HG03460 (cell line): ENCODE data around the gene PCSK6.

ENCODE experiments used
- ATAC-seq: cut with Tn5 transposase; IDR thresholded peaks from one replicate; pipeline ENCODE4 v1.9.1; 2021; ENCODE audit not compliant: unreplicated experiment

PCSK6 gene

DNA sequence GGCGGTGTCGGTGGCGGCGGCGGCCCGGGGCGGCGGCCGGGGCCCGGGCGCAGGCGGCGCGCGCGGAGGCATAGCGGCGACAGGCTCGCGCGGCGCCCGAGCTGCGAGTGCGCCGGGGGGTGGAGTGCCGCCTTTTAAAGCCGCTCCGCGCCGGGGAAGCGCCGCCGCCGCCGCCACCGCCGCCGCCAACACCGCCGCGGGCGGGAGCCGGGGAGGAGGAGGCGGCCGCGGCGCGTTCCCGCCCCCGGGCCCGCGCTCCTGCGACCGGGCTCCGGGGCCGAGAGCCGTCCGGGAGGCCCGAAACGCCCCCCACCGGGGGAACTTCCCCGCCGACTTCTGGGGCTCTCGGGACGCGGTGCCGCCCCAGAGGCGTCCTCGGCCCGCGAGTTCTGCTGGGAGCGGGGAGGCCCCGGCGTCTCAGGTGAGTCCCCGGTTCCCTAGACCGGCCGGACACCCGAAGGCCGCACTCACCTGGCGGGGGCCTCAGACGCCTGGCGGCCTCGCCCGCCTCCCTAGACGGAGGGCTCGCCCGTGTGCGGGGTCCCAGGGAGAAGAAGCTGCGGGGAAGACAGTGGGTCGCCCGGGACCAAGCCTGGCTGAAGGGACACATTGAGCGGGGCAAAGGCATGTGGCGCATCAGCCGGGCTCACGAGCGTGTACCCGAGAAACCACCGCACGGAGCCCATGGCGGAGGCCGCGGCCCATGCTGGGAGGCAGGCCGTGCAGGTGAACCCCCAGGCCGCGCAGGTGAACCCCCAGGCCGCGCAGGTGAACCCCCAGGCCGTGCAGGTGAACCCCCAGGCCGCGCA lies at the start of gene PCSK6:
Gene PCSK6 (minus strand): TSS at position 109 of the 809 bp plus-strand sequence. CDS start 37 bp downstream, at position 72.
- no peak for ATAC-seq

DNA sequence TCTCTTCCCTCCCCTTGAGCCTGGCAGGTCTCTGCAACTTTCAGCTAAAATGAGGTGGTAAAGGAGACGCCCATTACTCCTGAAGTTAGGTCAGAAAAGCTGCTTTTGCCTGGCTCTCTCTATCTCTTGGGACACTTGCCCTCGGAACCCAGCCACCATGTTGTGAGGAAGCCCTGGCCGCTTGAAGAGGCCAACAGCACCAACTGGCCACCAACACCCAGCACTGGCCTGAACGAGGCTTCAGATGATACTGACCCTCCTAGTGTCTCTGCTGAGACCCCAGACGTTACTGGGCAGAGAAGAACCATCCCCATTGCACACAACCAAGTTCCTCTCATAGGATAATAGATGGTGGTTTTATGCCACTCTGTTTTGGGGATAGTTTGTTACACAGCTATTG lies 49.5 kb upstream of the PCSK6 start:
- no peak for ATAC-seq

DNA sequence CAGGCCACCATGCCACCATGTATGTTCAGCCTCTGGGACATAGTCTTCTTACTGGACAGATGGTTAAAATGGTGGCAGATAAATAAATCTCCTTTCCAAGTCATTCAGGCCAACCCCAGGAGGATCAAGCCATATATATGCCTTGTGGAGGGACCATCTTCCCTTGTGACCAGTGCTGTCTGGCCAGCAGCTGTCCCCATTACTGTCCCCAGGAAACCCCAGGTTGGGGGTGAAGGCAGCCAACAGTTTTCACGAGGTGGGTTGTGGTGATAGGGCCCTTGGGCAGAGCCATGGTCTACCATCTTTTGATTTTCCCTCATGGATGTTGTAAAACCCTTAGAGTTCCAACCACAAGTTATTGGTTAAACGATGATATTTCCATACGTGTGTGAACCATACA lies 48.7 kb upstream of the PCSK6 start:
- no peak for ATAC-seq

DNA sequence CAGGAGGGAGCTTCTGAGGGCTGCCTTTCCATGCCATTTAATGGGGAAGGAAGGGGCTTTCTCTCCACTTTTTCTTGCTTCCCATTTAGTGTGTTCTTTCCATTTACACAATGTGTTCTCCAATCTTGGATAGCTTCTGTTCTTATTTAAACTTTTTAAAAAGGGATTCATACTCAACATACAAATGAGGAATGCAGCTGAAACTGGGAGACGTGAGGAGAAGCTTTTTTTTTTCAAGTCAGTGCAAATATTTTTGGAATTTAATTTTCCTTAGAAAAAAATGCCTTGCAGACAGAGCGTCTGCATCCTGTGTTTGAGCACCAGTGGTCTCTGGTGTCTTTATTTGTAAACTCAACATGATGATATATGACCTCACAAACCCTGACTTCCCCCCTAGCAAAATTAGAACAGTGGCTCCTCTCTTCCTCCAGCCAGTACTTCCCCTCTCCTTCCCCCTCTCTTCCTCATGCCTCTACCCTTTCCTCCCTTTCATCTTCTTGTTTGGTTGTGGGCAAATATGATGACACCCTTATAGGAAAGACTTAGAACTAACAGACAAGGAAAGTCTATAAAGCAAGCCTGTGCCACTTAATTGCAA lies 48.1 kb upstream of the PCSK6 start:
- no peak for ATAC-seq

DNA sequence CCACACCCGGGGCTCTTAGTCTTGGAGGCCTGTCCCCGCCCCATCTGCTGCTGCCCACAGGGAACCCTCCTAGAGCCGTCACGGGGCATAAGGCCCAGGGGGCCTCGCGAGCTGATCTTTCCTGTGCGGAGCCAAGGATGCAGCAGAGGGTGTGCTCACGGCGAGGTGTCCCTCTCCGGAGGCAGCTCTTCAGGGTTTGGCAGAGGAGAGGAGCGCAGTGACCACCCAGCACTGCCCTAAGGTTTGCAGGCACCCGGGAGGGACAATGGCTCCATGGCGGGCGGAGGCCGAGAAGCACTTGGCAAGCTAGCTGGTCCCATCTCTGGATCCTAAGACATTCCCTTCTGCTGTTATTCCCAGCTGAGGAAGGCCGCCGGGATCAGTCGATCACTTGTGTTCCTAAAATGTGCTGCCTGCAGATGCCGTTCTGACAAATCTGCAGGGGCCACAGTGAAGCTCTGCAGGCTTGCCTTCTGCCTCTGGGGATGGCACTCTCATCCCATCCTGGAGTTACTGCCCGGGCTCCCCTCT lies 47.4 kb upstream of the PCSK6 start:
- ATAC-seq, result no peak

DNA sequence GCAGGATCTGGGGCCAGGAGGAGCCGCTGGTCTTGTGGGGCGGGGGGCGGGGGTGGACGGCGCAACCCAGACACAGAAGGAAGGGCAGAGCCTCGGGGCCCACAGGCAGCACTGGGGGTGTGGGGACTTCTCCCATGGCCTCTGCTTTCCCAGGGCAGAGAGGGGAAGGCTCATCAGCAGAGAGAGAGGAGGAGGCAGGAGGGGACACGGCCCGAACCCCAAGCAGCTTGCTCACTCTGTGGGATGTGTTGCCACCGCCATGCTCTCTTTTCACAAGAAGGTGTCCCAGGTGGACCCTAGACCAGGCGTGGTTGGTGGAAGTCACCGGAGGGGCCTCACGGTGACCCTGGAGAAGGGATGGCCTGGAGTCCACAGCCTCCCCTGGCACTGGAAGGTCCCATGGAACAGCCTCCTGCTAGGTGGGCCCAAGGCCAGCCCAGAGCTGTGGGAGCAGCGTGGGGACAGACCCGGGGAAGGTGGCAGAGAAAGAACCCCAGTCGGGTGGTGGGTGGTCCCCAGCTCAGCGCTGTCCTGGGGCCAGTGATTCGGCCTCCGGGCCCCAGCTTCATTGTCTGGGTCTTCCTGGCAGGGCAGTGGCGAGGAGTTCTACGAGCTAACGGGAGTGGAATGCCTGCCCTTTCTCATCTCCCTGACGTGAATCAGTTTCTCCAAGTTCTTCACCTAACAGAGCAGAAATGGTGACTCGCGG lies 46.8 kb upstream of the PCSK6 start:
- ATAC-seq, result no peak

DNA sequence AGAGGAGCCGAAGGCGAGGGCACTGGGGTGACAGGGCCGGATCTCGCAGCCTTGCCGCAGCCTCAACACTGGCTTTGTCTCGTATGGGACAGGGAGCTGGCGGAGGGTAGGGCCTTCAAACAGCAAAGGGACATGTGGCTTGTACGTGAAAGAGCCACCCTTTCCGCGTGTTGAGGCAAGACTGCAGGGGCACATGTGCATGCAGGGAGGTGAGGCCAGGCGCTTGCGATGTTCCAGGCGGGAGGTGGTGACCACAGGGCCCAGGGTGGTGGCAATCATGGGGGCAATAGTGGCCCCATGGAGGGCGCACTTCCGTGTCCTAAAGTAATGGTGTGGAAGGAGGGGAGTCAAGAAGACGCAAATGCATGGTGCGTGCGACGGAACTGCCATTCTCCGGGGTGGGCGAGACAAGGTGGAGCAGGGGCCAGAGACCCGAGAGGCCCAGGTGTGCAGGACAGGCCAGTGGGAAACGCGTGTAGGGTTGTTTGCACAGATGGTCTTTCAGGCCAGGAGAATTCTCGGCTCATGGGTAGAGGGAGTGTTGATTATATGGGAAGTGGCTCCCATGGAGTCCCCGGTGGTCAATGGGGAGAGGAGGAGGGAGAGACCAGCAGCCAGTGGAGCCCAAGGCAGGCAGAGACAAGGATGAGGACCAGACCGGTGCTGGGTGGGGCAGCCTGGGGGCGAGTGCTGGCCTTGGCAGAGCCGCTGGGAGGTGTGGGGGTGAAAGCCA lies 45.8 kb upstream of the PCSK6 start:
- no peak for ATAC-seq

DNA sequence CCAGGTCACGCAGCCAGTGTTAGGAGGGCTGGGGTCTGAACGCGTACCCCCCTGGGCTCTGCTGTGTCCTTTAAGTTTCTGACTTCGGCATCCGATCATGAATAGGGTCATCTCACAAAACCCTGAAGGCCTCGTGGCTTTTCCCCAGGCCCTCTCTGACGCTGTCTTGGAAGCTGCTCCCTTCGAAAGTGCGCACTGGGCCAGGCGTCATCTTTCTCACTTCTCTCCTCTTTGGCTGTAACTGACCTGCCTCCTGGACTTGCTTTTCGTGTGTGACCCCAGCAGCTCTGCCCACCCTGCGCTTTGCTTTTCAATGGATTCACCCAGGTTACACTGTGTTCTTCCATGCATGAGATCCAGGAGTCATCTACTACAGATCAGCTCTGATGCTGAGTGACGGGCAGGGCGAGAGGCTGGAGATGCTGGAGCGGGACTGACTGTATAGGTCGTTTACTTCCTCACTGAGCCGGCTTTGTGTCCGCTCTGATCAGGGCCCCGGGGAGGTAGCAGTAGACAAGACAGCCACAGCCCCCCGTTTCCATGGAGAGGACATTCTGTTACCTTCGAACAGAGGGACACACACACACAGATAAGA lies 45.0 kb upstream of the PCSK6 start:
- no peak for ATAC-seq

DNA sequence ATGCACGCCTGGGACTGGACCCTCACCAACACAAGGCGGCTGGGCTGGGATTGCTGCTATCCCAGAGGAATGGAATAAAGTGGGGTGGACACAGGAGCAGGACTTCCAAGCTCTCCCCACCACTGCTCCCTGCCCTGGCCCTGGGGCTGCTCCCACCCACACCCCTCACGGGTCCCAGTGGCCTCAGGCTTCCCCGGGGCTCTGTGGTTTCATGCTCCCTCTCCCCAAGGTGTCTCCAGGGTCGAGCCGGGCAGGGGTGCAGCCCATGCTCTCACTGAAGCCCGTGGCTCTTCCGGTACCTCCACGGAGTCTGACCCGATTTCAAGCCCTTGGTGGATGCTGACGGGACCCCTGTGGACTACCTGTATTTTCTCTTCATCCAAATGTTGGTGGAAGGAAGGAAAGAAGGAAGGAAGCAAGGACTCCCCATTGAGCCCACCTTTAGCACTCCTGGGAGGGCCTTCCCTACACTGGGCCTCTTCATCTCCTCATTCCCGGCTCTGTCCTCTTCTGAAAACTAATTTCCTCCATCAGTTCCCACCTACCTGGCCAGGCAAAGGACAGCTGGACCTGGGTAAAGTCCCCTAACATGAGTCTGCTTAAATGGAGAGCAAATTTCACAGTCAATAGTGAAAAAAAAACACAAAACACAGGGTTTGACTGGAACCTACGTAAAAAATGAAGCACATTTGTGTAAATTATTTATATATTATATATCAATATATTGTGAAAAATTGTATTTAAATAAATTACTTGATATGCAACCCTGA lies 44.0 kb upstream of the PCSK6 start:
- no peak for ATAC-seq

DNA sequence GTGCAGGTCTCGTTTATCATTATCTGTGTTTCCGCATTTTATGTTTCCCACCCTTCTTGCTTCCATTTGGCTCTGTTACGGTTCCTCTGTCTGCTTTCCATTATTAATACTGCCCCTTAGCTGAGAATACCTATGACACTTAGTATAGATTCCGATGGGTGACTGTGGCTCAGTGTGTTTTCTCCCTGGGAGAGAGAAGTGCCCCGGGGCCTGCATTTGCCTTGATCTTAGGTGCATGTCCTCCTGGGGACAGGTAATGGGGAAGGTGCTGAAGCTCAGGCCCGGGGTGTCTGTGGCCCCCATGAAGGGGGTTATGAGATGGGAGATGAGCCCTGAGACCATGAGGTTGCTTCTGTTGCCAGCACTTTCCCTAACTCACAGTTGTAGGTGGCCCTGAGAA lies 43.4 kb upstream of the PCSK6 start:
- ATAC-seq, result no peak

DNA sequence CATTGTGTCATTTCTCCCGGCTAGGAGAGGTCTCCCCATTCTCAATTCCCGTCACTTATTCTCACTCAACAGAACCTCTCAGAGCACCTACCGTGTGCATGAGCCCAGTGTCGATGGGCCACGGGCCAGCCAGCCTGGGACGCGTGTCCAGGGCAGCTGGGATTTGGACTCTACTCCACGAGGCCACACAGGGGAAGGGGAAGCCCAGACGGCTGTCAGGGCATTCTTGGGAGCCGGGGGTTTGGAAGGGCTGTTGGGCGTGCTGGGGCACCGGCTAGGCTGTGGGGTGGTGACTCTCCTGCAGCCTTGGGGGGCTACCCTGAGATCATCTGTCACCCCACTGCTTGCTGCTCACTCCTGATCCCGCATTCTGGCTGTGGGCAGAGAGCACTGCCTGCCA lies 41.7 kb upstream of the PCSK6 start:
- ATAC-seq, result no peak

DNA sequence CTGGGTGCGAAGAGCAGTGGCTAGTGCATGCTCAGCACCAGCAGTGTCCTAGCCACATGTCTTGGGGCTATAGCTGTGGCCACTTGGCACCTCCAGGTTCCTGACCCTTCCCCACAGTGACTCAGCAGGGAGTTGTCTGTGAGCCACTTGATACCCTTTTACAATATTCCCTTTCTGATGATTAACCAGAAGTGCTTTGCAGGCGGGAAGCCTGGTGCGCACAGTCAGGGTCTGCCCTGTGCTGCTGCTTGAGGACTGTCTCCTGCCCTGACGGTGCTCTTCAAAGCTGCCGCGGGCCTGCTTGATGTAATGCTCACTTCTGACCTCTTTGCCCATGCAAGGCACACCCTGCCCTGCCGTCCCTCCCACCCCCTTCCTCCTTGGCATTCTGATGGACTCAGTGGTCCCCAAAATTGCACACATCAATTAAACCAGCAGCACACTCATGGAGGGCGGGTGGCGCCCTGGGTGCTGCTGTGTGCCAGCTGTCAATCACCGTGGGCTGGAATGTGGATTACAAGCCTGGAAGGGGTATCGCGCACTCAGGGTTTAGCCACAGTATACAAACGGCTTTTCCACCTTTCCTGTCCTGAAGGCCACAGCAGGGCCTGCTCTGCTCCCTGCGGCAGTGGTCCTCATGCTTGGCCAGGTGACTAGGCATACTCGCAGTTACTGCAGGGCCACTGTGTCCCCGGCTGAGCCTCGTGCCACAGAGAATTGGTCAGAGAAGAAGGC lies 40.9 kb upstream of the PCSK6 start:
- no peak for ATAC-seq

DNA sequence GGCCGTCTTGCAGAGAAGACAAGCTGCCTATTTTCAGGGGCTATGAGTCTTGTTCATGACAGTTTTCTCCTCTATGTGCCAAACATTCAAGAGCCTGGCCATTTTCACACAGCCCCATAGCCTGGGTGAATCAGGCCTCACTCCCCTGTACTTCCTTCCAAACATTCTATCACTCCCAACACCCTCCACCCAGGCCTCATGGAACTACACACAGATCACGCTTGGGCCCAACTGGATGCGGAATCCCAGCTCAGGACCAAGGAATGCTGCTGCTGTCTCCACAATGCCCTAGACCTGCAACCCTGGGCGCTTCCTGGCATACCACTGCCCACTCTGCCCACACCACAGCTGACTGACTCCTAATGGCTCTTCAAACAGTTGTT lies 39.4 kb upstream of the PCSK6 start:
- no peak for ATAC-seq

DNA sequence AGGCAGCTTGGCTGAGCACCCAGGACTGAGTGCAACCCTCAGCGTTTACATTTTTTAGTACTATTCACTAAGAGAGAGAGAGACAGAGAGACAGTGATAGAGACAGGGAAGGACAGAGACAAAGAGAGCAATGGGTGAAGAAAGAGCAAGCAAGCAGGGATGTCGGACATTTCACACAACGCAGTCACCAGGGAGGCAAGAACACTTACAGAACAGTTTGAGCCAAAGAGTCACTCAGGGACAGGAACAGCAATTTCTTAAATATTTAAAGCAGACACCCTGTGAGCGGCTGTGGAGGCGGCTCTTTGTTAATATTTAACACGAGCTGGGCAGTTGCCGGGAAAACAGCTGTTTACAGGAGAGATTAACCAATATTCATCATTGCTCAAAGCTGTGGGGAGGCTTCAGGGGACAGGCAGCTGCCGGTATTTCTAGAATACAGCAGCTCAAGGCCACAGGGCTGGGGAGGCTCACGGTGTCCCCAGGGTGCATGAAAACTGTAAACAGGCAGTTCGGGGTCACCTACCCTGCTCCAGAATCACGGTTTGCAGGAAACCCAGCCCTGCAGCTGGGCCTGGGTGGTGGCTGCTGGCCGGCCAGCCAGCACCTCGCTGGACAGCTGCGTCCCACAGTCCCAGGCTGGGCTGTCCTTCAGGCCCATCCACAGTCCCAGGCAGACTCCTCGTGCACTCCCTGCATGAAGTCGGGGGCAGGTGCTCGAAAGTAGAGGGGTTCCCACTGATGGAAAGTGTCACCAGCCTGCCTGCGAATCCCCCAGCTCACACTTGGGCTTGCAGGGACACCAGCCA lies 38.8 kb upstream of the PCSK6 start:
- ATAC-seq, result no peak

DNA sequence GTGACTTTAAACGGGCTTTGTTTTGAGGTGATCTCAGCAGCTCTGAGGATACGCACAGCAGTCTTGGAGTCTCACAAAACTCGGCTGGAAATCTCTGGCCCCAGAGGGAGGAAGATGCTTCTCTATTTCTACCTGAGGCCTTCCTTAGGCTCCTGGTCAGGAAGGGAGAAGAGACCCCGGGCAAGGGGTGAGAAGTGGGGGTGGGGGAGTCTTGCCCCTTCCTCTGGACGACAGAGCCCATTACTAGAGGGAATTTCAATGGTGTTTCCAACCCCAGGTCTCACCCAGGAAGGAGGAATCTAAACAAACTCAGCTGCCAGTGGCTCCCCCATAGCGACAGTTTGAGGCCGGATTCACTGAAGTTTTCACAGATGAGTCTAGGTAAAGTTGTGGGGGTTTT lies 37.4 kb upstream of the PCSK6 start:
- no peak for ATAC-seq

DNA sequence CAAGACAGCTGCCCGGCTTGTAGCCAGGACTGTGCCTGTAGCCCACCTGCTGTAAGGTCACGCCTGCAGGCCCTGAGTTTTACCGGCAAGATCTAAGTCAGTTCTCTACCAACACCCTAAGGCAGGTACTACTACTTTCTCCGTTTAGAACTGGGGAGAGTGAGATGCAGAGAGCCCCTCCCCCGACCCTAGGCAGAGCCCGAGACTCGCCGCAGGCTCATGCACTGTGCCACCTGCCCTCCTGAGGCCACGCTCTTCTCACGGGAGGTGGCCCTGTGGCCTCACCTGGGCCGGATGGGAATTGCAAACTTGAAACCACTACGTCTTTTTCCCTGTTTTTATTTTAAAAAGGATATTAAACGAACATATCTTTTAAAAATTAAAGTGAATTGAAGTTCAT lies 36.9 kb upstream of the PCSK6 start:
- no peak for ATAC-seq

DNA sequence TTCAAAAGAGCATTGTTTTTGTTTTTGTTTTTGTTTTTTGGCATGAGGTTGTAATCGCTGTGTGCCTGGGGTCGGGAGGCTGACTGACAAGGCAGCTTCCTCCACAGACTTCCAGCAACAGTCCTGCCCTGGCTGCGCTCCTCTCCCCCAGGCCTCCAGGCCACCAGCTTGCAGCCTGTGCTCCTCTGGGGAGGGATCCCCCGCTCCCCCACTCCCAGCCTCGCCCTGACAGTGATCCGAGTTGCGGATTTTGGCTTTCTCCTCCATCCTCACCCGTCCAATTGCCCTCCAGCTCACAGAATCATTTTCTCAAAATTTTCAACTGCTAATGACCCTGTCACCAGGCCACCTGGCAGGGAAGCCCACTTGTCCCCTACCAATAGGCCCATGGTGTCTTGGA lies 36.5 kb upstream of the PCSK6 start:
- no peak for ATAC-seq

DNA sequence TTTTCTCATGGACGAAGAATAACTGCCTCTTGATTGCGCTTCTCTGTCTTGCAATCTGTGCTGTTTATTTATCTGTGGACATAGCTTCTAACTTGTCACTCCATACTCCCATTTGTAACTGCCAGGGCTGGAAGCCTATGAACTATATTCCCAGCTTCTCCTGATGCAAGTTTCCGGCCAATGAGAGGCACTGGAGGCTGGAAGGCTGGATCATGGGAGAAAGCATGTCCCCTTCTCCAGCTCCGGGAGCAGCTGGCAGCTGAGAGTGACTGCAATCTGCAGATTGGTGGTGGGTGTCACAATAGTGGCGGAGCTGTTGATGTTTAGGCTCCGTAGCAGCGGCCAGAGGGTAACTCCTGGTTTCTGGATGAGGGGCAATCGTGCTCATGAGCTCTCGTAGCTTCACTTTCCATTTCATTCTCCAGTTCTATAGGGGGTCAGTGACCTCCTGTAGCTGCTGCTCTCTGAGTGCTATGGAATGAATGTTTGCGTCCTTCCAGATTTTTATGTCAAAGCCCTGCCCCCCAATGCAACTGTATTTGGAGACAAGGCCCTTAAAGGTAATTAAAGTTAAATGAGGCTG lies 35.7 kb upstream of the PCSK6 start:
- ATAC-seq, result no peak
